Right lobe of liver (tissue), 6 donors: ENCODE results near the gene DPP6. TPM values are rescaled to one million over a fixed set of nuclear protein-coding genes. Genes with fewer than 3 reads are reported as not detected.
A peak's percentile ranks its signal among the peaks of the same experiment; 100 is the strongest.
"Not testable (repeated sequence)": the region's sequence is repeated elsewhere in the genome, so short reads cannot be mapped to it uniquely, and the experiment has no call there.

Source experiments
- ATAC-seq, 4 donors: fragments of 200-7000 bp; cut with Tn5 transposase; one replicate each; pipeline ENCODE4 v1.9.1; 2020; ENCODE audit warnings: mild to moderate bottlenecking in 4 of 4, moderate library complexity in 4 of 4
- DNase-seq, 3 donors: peaks; one replicate each; pipeline ENCODE4 v3.0.0-alpha.2; 2020
- H3K27ac ChIP-seq, 3 donors: fragments of 200-600 bp; one replicate each; pipeline ENCODE4 v1.8.0; 2022
- H3K27me3 ChIP-seq, 2 donors: fragments of 200-600 bp; one replicate each; pipeline ENCODE4 v1.8.0; 2022
- H3K36me3 ChIP-seq, 4 donors: fragments of 200-600 bp; sonication (generic) in 1 of 4; one replicate each; pipeline versions ENCODE4 v1.5.1 to v1.8.0; 2017 to 2022; ENCODE audit warnings: control low read depth in 1 of 4
- H3K4me1 ChIP-seq, 4 donors: fragments of 200-600 bp; sonication (generic) in 1 of 4; one replicate each; pipeline versions ENCODE4 v1.5.1 to v1.8.0; 2017 to 2022; ENCODE audit warnings: control low read depth in 1 of 4
- H3K4me3 ChIP-seq, 3 donors: fragments of 200-600 bp; one replicate each; pipeline ENCODE4 v1.8.0; 2022
- H3K9me3 ChIP-seq, 4 donors: fragments of 200-600 bp; sonication (generic) in 1 of 4; one replicate each; pipeline versions ENCODE4 v1.5.1 to v1.8.0; 2017 to 2022; ENCODE audit warnings: control low read depth in 1 of 4
- WGBS: methylation state at CpG from one replicate; pipeline ENCODE4 v1.1.6; 2018; ENCODE audit warnings: low coverage, low lambda C conversion rate; ENCODE audit not compliant: insufficient coverage; ENCODE audit errors: missing lambda C conversion rate; 5-methylcytosine and 5-hydroxymethylcytosine counted together
- intact Hi-C, 2 donors: fragments of 100-400 bp; cut with DNase I; formaldehyde crosslinking; loops; one replicate each; pipeline versions ENCODE4 v1.11.2 to v1.14.1; 2022
- long read RNA-seq: library from polyadenylated mRNA; unstranded; transcript quantifications from one replicate; pipeline ENCODE4 v2.0.0, GENCODE V29; 2019
- total RNA-seq, 6 experiments: library from RNA; depleted of rRNA in 2 of 6; stranded (reverse); fragments of >200 nt in 2 of 6; fragmentation: NEBNext Ultra II Directional in 3 of 6; extraction: Animal tissue kit (Norgen Biotek cat#: 25700) in 3 of 6; gene quantifications; one replicate each; pipeline versions ENCODE4 v1.1.0 to v1.2.4, GENCODE V29; 2016 to 2023
- donor health status: DM: no; HTN: yes; CAD: no.
- donor health status: DM: no; HTN: no; CAD: no.
- donor health status: DM: no; HTN: no; CAD: no.
- donor health status: DM: no; HTN: yes; CAD: no.
- donor health status: DM: no; HTN: yes; CAD: no.

The DPP6 gene
- total RNA-seq = not detected
- long read RNA-seq = 0 reads

DNA sequence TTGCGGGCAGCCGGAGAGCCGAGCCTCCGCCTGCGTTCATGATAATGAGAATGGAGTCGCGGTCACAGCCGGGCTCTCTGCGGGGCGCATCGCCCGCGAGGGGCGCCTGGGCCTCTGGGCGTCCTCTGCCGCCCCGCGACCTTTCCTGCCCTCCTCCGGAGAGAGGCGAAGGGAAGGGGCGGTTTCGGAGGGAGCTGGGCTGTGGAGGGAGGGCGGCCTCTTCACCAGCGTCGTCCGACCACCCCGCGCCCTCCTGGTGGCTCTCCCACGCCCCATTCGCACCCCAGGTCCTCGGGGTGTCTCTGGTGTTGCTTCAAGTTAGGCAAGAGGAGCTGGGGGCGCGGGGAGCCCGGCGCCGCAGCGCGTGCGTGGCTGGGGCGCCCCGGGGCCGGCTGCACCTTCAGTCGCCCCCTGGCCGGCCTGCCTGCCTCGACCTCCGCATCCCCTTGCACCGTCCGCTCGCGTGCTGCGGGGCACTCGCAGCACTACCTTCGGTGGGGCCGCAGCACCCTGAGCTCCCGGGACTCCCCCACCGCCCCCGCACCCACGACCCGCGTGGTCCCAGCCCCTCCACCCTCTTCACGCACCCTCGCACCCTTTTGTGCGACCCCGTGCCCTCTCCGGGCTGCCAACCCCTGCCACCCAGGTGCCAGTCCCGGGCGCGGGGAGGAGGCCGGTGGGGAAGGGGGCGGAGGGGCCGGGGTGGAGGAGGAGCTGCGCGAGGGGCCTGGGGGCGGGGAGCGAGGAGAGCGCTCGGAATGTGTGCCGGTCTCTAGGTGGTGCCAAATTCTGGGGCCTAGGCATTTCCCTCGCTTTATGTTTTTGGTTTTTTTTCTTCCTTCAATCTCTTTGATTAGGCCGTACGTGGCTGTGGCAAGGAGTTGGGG is at the start of gene DPP6:
Gene DPP6 (plus strand): TSS at position 756 of the 887 bp plus-strand sequence.
- H3K27ac ChIP-seq, ATAC-seq: not testable (repeated sequence)

DNA sequence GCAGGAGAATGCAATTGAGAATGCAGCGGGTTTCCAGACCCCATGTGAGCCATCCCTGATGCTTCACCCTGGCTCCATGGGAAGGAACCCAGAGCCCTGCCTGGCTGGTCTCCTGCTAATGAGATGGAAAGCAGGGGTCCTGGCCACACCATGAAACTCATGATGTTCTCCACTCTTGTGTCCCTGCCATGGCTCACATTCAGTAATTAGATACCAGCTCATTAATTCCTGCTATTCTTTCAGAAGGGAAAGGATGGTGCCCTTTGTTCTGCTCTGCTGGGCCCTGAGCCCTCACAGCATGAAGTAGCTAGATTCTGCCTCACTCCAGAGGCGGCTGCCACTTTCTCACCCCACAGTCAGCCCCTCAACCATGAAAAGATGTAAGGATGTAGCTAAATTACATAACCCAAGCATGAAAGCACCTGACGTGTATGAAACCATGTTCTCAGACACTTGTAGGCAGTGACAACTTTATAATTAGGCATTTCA is 42.7 kb upstream of the DPP6 start:
- intact Hi-C loops, H3K9me3 ChIP-seq, H3K4me3 ChIP-seq, H3K27me3 ChIP-seq, H3K4me1 ChIP-seq, H3K27ac ChIP-seq, H3K36me3 ChIP-seq, ATAC-seq, DNase-seq: not testable (repeated sequence)
- 53% methylated on average over 2 of the region's 3 CpGs for WGBS

More for the DNA sequence above, at the start of gene DPP6:
- H3K9me3 ChIP-seq, DNase-seq, H3K4me1 ChIP-seq, H3K36me3 ChIP-seq, H3K4me3 ChIP-seq, H3K27me3 ChIP-seq, intact Hi-C loops: not testable (repeated sequence)
- 3% methylated on average over 8 of the region's 81 CpGs for WGBS

DNA sequence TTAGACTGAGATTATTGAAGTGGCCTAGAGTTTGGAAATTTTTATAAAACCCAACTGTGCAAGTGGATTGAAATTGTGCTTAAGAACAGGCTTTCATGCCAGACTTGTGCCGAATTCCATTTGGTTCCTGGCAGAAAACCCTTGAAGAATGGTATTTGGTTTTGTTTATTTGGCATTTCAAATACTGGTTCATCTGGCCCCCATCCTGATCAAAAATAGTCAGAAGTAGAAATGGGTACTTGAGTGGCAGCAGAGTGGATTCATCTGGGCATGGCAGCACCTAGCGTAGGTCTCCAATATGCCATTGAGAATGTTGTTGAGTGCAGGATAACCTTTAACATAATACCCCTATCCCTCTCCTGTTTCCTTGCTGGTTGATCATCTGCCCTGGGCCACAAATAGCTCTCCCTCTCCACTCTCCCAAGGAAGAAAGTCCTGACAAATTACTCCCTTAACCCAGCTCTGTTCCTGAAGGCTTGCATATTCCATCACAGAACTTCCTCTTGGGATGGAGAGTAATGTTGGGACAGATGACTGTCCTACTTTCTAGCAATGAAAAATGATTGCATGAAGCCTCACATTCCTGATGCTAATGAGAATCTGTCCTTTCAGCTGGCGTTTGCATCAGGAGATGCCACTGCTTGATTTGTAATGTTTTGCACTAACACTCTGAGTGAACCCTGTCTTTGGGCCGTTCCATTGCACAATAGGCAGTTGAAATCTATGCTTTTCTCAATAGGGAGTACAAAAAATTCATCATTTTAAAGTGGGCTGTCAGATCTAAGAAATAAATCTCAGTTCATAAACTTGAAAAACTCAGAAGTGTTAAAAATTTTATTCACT is 41.3 kb upstream of the DPP6 start:
- H3K27ac ChIP-seq, ATAC-seq, H3K4me1 ChIP-seq, DNase-seq, H3K27me3 ChIP-seq, intact Hi-C loops, H3K36me3 ChIP-seq, H3K9me3 ChIP-seq, H3K4me3 ChIP-seq: not testable (repeated sequence)
- WGBS = 49% methylated on average over 4 of the region's 4 CpGs

DNA sequence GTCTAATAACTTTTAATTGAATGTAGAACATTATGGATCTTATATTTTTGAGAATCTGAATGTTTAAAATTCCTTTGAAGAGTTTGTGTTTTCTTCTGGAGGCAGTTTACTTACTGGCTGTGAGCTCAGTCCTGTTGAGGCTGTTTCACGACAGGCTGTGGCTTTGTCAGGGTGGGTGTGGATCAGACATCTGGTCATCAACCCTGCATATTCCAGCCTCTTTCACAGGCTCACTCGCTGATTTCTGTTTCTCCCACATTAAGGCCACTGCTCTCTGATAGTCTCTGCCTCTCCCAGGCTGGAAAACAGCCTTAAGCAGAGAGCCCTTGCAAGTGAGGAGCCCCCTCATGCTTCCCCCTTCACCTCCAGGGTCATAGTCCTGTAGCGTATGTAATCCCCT is 39.4 kb upstream of the DPP6 start:
- intact Hi-C loops, H3K27me3 ChIP-seq, H3K36me3 ChIP-seq, H3K4me1 ChIP-seq, H3K9me3 ChIP-seq, ATAC-seq, H3K27ac ChIP-seq, DNase-seq, H3K4me3 ChIP-seq: not testable (repeated sequence)
- 60% methylated on average over 3 of the region's 3 CpGs for WGBS

DNA sequence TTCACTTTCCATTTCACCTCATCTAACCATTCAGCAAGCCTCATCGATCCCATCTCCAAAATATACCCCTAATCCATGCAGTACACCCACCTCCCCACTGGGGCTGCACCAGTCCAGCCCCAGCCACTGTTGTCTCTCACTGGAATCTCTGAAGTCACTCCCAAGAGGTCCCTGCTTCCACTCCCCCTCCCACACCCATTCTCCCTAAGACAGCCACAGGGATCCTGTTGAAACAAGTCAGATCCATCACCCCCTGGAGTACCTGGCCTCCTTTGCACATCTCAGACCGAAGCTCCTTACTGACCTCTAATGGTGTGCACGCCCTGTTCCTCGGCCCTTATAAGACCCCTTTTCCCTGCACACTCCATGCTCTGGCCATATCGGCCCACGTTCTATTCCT is 36.6 kb upstream of the DPP6 start:
- ATAC-seq, H3K27me3 ChIP-seq, DNase-seq, H3K4me3 ChIP-seq, H3K27ac ChIP-seq, H3K9me3 ChIP-seq, H3K36me3 ChIP-seq, intact Hi-C loops, H3K4me1 ChIP-seq: not testable (repeated sequence)
- 59% methylated on average over 6 of the region's 6 CpGs for WGBS

DNA sequence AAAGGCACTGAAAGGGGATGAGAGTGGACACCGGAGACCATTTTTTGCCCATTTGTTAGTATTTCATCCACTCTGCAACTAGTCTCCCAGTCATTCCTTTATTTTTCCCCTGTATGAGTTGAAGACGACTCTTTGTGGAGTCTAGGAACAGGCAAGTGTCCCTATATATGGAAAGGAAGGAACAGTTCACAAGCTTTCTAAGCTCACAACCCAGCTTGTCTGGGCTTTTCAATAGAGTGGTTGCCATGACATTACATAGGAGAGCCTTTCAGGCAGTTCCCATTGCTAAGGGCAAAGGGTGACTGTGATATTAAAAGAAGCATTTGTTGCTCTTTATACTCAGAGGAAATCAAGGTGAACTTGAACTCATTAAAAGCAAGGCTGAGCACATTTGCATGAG is 33.8 kb upstream of the DPP6 start:
- H3K4me3 ChIP-seq, DNase-seq, H3K9me3 ChIP-seq, H3K27ac ChIP-seq, ATAC-seq, H3K36me3 ChIP-seq, intact Hi-C loops, H3K4me1 ChIP-seq, H3K27me3 ChIP-seq: not testable (repeated sequence)
- WGBS = 63% methylated on average over 1 of the region's 2 CpGs

DNA sequence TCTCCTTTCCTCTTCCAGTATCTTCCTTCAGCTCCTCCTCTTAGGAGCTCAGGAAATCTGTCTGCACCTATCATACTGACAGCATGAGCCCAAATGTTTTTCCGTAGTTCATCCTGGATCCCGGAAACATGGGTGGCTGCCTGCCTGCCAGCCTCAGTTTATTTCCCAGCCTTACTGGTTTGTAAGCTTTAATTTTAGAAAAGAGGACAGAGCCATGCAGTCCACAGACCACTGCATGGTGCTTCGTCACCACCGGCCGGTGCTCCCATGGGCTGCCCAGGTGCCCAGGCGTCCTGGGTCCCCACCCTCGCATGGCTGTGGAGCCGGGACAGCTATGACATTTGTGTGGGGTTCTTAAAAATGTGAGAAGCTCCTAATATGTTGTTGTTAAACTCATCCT is 24.4 kb upstream of the DPP6 start:
- H3K4me3 ChIP-seq, H3K27ac ChIP-seq, DNase-seq, H3K36me3 ChIP-seq, H3K4me1 ChIP-seq, H3K9me3 ChIP-seq, H3K27me3 ChIP-seq, intact Hi-C loops: not testable (repeated sequence)
- 69% methylated on average over 5 of the region's 8 CpGs for WGBS
- peak in 1 of 4 donors; percentile 26 for ATAC-seq

DNA sequence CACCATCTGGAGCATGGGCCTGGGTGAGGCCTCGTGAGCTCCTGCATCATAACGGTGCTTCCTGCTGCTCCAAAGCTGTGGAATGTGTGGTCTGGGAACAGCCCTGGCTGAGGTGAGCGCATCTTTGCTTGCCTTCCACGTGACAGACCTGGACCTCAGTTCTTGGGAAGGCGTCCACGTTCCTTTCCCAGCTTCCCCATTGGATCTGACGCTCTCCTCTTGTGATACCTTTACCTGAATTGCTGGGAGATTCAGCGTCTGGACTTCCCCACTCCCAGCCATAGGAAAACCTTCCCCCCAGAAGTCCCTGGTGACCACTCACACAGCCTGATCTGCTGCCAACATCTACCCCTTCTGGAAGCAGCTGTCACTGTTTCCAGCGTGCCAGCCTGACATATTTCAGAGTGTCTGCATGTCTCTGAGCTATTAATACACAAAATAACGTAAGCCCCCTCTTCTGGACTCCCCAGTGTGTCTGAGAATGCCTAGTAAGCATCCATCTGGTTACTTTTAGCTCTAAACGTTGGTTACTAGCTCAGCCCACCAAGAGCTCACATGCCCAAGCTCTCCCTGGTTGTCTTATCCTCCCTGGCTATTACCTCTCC is 21.6 kb upstream of the DPP6 start:
- H3K9me3 ChIP-seq, H3K27ac ChIP-seq, ATAC-seq, H3K36me3 ChIP-seq, H3K4me3 ChIP-seq, H3K27me3 ChIP-seq, H3K4me1 ChIP-seq, DNase-seq, intact Hi-C loops: not testable (repeated sequence)
- 33% methylated on average over 6 of the region's 11 CpGs for WGBS
